Stimulated activated memory B cell treated with anti-CD40 and anti-IgM and Interleukin-4, amounts not matched to agents 10 μg/mL and 1 μg/mL and 100 μg/mL, for 72 hours (primary cell): ENCODE measurements around the gene MFSD1.
"Not testable (repeated sequence)": the region's sequence is repeated elsewhere in the genome, so short reads cannot be mapped to it uniquely, and the experiment has no call there.

Source experiments
- ATAC-seq: fragments of 150-1000 bp; cut with Tn5 transposase; 2 replicates; pipeline ENCODE4 v1.10.0; 2021
- H3K27ac Mint-ChIP-seq: one replicate; pipeline ENCODE4 v1.8.0; 2022; ENCODE audit warnings: mild to moderate bottlenecking, mixed read lengths
- H3K27me3 Mint-ChIP-seq: one replicate; pipeline ENCODE4 v1.8.0; 2022; ENCODE audit warnings: mixed read lengths
- H3K36me3 Mint-ChIP-seq: one replicate; pipeline ENCODE4 v1.8.0; 2022; ENCODE audit warnings: mixed read lengths
- H3K4me1 Mint-ChIP-seq: one replicate; pipeline ENCODE4 v1.8.0; 2022; ENCODE audit warnings: mixed read lengths
- H3K4me3 Mint-ChIP-seq: one replicate; pipeline ENCODE4 v1.8.0; 2022; ENCODE audit warnings: mild to moderate bottlenecking, moderate library complexity, mixed read lengths
- H3K9me3 Mint-ChIP-seq: one replicate; pipeline ENCODE4 v1.8.0; 2022; ENCODE audit warnings: mixed read lengths

Gene MFSD1

GRCh38 chr3:158790901-158791589 is 10.8 kb upstream of the MFSD1 start:
- Mint-ChIP-seq H3K4me3 (peak overlapping the region; percentile 77), H3K27ac (peak overlapping the region; percentile 59), H3K36me3 (no peaks in the 10 kb centered on the region), H3K9me3 (no peaks in the 10 kb centered on the region), H3K4me1 (peaks cover 6% of the 10 kb centered on the region), H3K27me3 (no peaks in the 10 kb centered on the region)
- no peak for ATAC-seq

GRCh38 chr3:158791590-158791920 is 10.3 kb upstream of the MFSD1 start:
- ATAC-seq, H3K27me3 Mint-ChIP-seq, H3K9me3 Mint-ChIP-seq, H3K36me3 Mint-ChIP-seq, H3K4me1 Mint-ChIP-seq, H3K4me3 Mint-ChIP-seq: not testable (repeated sequence)
- peak overlapping the region; percentile 59 for H3K27ac Mint-ChIP-seq

- no peak overlapping the region for H3K27ac Mint-ChIP-seq
- H3K27me3 Mint-ChIP-seq, result no peaks in the 10 kb centered on the region
- peaks cover 6% of the 10 kb centered on the region for H3K4me1 Mint-ChIP-seq
- H3K4me3 Mint-ChIP-seq, result no peak overlapping the region
- no peaks in the 10 kb centered on the region for H3K36me3 Mint-ChIP-seq
- ATAC-seq, result no peak
- no peaks in the 10 kb centered on the region for H3K9me3 Mint-ChIP-seq
Measured at GRCh38 chr3:158792709-158793108, 9.1 kb upstream of the MFSD1 start.

GRCh38 chr3:158794206-158794605 is 7.6 kb upstream of the MFSD1 start:
- no peaks in the 10 kb centered on the region for H3K9me3 Mint-ChIP-seq
- H3K27ac Mint-ChIP-seq, result no peak overlapping the region
- H3K4me1 Mint-ChIP-seq, result peaks cover 6% of the 10 kb centered on the region
- no peaks in the 10 kb centered on the region for H3K36me3 Mint-ChIP-seq
- no peak overlapping the region for H3K4me3 Mint-ChIP-seq
- H3K27me3 Mint-ChIP-seq, result no peaks in the 10 kb centered on the region
- no peak for ATAC-seq

GRCh38 chr3:158794936-158795518 is 6.8 kb upstream of the MFSD1 start:
- H3K36me3 Mint-ChIP-seq, result no peaks in the 10 kb centered on the region
- H3K27me3 Mint-ChIP-seq, result no peaks in the 10 kb centered on the region
- no peak overlapping the region for H3K27ac Mint-ChIP-seq
- H3K9me3 Mint-ChIP-seq, result no peaks in the 10 kb centered on the region
- peaks cover 6% of the 10 kb centered on the region for H3K4me1 Mint-ChIP-seq
- no peak for ATAC-seq
- no peak overlapping the region for H3K4me3 Mint-ChIP-seq

GRCh38 chr3:158801201-158801600 is 653 bp upstream of the MFSD1 start:
- no peaks in the 10 kb centered on the region for H3K27me3 Mint-ChIP-seq
- H3K4me1 Mint-ChIP-seq, result peaks cover 38% of the 10 kb centered on the region
- no peaks in the 10 kb centered on the region for H3K9me3 Mint-ChIP-seq
- H3K36me3 Mint-ChIP-seq, result peaks cover 7% of the 10 kb centered on the region
- H3K27ac Mint-ChIP-seq, result peak overlapping the region; percentile 90
- peak overlapping the region; percentile 86 for H3K4me3 Mint-ChIP-seq
- no peak for ATAC-seq

GRCh38 chr3:158802409-158803268 is 785 bp downstream of the MFSD1 start:
- Mint-ChIP-seq H3K36me3 (peaks cover 16% of the 10 kb centered on the region), H3K4me1 (peaks cover 38% of the 10 kb centered on the region), H3K27me3 (no peaks in the 10 kb centered on the region), H3K4me3 (peak overlapping the region; percentile 86), H3K9me3 (no peaks in the 10 kb centered on the region), H3K27ac (peak overlapping the region; percentile 90)
- ATAC-seq, result peak; percentile 81

- no peak for ATAC-seq
- H3K9me3 Mint-ChIP-seq, result no peaks in the 10 kb centered on the region
- no peak overlapping the region for H3K4me3 Mint-ChIP-seq
- H3K4me1 Mint-ChIP-seq, result peaks cover 38% of the 10 kb centered on the region
- no peaks in the 10 kb centered on the region for H3K27me3 Mint-ChIP-seq
- peaks cover 29% of the 10 kb centered on the region for H3K36me3 Mint-ChIP-seq
- H3K27ac Mint-ChIP-seq, result no peak overlapping the region
Measured at GRCh38 chr3:158804441-158804840, 2.6 kb downstream of the MFSD1 start.

- Mint-ChIP-seq H3K4me1 (peaks cover 16% of the 10 kb centered on the region), H3K4me3 (no peak overlapping the region), H3K36me3 (peaks cover 63% of the 10 kb centered on the region), H3K27me3 (no peaks in the 10 kb centered on the region), H3K27ac (no peak overlapping the region), H3K9me3 (no peaks in the 10 kb centered on the region)
- no peak for ATAC-seq
Measured at GRCh38 chr3:158808697-158809096, 6.8 kb downstream of the MFSD1 start.

GRCh38 chr3:158809642-158810041 is 7.8 kb downstream of the MFSD1 start:
- Mint-ChIP-seq H3K36me3 (peaks cover 73% of the 10 kb centered on the region), H3K27ac (no peak overlapping the region), H3K9me3 (no peaks in the 10 kb centered on the region), H3K4me1 (peaks cover 10% of the 10 kb centered on the region), H3K4me3 (no peak overlapping the region), H3K27me3 (no peaks in the 10 kb centered on the region)
- no peak for ATAC-seq

- no peak overlapping the region for H3K27ac Mint-ChIP-seq
- peaks cover under 1% of the 10 kb centered on the region for H3K4me1 Mint-ChIP-seq
- no peak overlapping the region for H3K4me3 Mint-ChIP-seq
- peaks cover 74% of the 10 kb centered on the region for H3K36me3 Mint-ChIP-seq
- no peaks in the 10 kb centered on the region for H3K27me3 Mint-ChIP-seq
- no peaks in the 10 kb centered on the region for H3K9me3 Mint-ChIP-seq
- ATAC-seq, result no peak
Measured at GRCh38 chr3:158810823-158811724, 9.2 kb downstream of the MFSD1 start.

- Mint-ChIP-seq H3K4me1 (no peaks in the 10 kb centered on the region), H3K27ac (no peak overlapping the region), H3K27me3 (no peaks in the 10 kb centered on the region), H3K4me3 (no peak overlapping the region), H3K36me3 (peaks cover 65% of the 10 kb centered on the region), H3K9me3 (no peaks in the 10 kb centered on the region)
- ATAC-seq, result no peak
Measured at GRCh38 chr3:158819282-158819681, 17.4 kb downstream of the MFSD1 start.

- H3K27me3 Mint-ChIP-seq, result no peaks in the 10 kb centered on the region
- no peak for ATAC-seq
- H3K36me3 Mint-ChIP-seq, result peaks cover 57% of the 10 kb centered on the region
- no peaks in the 10 kb centered on the region for H3K9me3 Mint-ChIP-seq
- H3K4me1 Mint-ChIP-seq, result no peaks in the 10 kb centered on the region
- no peak overlapping the region for H3K27ac Mint-ChIP-seq
- no peak overlapping the region for H3K4me3 Mint-ChIP-seq
Measured at GRCh38 chr3:158820521-158820920, 18.7 kb downstream of the MFSD1 start.

GRCh38 chr3:158821847-158822246 is 20.0 kb downstream of the MFSD1 start:
- Mint-ChIP-seq H3K27me3 (no peaks in the 10 kb centered on the region), H3K9me3 (no peaks in the 10 kb centered on the region), H3K36me3 (peaks cover 58% of the 10 kb centered on the region), H3K27ac (no peak overlapping the region), H3K4me3 (no peak overlapping the region), H3K4me1 (no peaks in the 10 kb centered on the region)
- no peak for ATAC-seq

- H3K27ac Mint-ChIP-seq, result no peak overlapping the region
- H3K4me3 Mint-ChIP-seq, result no peak overlapping the region
- no peaks in the 10 kb centered on the region for H3K4me1 Mint-ChIP-seq
- H3K27me3 Mint-ChIP-seq, result no peaks in the 10 kb centered on the region
- ATAC-seq, result no peak
- peaks cover 58% of the 10 kb centered on the region for H3K36me3 Mint-ChIP-seq
- H3K9me3 Mint-ChIP-seq, result no peaks in the 10 kb centered on the region
Measured at GRCh38 chr3:158823426-158823825, 21.6 kb downstream of the MFSD1 start.
